Raji (cell line): ENCODE results near the gene MAOA.

Experiments used
- POLR2A ChIP-seq: IDR thresholded peaks from 2 replicates; pipeline ENCODE4 v1.6.1; 2011; ENCODE audit warnings: low read depth, low read length, control low read depth; ENCODE audit not compliant: insufficient read depth

Gene MAOA

DNA sequence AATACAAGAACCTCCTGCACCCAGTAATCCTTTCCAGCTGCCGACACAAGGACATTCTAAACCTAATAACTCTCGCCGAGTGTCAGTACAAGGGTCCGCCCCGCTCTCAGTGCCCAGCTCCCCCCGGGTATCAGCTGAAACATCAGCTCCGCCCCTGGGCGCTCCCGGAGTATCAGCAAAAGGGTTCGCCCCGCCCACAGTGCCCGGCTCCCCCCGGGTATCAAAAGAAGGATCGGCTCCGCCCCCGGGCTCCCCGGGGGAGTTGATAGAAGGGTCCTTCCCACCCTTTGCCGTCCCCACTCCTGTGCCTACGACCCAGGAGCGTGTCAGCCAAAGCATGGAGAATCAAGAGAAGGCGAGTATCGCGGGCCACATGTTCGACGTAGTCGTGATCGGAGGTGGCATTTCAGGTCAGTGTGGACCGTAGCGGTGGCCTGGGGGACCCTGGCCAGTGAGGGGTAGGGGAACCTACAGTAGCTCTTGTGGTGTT, at the start of gene MAOA:
Gene MAOA, plus strand, starts transcription at position 295 of the 490 bp plus-strand sequence. Its CDS starts 43 bp downstream, at position 338.
- no peak for TF ChIP-seq POLR2A

DNA sequence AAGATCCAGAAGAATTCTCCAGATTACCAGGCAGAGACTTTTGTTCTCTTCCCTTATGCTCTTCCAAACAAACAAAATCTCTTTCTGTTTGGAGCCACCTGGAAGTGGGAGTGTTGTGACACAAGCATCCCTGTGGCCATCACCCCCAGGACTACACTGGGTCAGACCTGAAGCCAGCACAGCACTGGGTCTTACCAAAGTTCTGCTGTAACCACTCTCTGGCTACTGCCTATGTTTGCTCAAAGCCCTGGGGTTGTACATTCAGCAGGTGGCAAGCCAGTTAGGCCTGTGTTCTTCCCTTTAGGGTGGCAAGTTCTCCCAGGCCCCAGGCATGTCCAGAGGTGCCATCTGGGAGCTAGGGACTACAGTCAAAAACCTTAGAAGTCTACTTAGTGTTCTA, 43.7 kb upstream of the MAOA start:
- TF ChIP-seq POLR2A = no peak

DNA sequence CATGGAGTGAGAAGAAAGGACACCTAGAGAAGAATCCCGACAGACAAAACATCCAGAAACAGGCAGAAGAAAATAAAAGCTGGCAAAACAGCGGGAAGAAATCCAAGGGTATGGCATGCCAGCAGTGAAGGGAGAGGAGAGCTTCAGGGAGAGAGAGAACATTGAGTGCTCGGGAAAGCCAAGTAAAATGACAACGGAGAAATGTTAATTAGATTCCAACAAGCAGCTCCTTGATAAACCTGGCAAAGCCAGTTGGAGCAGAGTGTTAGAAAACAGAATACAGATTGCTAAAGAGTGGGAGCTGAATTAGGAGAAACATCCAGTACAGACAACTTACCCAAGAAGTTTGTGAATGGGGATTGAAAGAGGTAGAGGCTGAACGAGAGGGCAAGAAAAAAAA, 40.4 kb upstream of the MAOA start:
- no peak for TF ChIP-seq POLR2A

DNA sequence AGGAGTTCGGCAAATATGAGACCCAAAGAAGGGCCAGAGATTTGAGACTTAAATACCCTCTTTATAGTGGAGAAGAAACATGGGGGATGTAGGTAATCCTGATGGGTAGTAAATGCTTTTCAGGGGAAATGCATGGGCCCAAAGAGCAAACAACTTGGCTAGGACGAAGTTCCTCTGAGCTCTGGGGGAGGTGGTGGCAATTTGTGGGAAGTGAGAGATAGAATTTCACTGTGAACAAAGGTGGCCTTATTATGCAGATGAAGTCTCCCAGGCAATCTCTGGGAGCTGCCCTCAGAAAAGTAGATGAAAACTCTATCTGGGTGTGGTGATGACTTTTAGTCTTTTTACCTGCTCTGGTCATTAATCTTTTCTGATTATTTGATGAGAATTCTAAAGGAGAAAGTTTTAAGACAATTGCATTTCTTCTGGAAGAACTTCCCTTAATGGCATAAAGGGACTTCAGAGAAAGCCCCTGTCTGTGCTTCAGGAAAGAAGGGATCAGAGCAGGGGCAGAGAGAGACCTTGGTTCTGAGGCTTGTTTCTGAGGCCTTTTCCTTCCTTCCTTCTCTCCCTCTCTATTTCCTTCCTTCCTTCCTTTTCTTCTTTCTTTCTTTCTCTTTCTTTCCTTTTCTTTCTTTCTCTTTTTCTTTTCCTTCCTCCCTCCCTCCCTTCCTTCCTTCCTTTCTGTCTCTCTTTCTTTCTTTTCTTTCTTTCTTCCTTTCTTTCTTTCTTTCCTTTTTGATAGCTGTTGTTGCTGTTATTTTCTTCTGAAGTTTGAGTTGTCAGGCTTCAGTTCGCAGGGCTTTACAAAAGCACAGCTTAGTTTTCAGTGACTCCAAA, 37.5 kb upstream of the MAOA start:
- TF ChIP-seq POLR2A = no peak

DNA sequence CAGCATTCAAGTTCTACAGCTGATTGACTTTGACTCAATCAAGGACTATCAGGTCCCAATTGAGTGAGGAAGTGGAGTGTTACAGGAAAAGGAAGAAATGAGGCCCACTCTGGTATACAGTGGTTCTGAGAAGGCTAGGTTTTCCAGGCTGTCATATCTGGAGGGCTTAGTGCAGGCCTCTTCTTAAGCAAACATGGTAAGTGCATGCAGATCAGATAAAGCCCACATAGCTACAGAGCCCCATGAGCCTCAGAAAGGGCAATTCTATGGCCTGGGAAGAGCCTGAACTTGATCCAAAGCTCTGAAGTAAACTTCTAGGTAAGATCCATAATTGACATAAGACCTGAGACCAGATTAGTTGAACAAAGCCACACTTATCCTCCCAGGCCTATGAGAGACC, 29.0 kb upstream of the MAOA start:
- TF ChIP-seq POLR2A = no peak

DNA sequence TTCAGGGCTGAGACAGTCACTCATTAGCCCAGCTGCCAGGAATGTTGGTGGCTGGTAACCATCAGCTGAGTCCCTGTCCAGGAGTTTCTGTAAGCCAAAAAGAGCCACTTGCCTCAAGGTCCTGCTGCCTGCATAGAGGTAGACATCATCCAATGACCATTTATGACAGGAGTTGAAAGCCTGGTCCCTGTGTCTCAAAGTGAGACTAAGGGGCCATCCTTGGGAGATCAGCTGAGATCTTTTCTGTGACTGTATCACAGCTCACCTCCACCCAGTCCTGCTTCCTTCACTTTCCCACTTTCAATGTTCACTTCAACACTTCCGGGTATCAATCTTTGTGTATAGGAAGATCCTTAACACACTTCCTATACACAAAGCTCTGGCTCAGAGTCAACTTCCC, 28.4 kb upstream of the MAOA start:
- TF ChIP-seq POLR2A = no peak

DNA sequence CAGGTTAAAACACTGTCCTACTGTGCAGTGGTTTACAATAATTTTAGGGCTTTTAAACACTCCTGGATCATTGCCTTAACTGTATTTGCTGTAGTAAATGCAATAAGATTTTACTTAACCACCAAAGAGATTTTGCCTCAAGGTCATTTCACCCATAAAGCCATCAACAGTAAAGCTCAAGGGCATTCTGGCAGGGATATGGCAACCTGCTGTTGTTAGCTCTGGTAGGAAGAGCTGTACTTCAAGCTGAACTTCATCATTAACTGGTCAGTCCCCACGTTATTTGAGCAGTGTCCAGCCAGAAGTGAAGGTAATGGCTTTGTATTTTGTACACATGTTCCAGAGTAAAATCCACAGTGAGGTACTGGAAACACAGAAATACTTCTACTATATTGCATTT, 26.9 kb upstream of the MAOA start:
- TF ChIP-seq POLR2A = no peak

DNA sequence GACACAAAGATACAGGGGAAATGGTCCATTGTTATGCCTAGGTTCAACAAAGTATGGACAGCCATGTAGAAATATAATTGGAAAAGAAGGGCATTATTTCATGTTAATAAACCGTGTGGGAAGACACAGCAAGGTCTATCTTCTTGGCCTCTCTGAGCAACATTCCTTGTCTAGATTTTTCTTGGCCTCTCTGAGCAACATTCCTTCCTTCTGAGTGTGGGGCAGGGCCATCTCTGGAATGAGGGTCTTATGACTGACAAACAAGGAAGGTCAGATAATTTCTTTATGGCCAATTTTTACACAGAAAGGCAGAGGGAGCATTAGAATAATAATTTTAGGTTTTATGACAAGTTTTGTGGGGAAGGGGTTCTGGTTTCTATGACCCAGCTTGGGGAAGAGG, 24.3 kb upstream of the MAOA start:
- no peak for TF ChIP-seq POLR2A

DNA sequence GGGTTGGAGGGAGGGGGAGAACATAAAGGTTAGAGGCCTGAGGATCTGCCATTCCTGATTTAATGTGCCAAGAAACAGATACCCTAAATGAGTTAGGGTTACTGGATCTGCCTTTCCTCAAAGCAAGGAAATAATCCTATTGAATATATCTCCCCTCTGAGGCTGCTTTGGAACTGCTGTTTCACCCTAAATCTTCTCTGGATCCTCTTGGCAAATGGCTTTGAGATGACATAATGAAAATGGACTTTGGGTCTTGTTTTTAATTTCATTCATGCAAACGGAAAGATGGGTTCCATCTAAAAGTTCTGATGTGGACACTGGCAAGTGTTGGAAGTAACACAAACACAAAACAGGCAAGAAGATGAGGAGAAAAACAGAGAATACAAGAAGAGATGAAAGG, 23.0 kb upstream of the MAOA start:
- no peak for TF ChIP-seq POLR2A

DNA sequence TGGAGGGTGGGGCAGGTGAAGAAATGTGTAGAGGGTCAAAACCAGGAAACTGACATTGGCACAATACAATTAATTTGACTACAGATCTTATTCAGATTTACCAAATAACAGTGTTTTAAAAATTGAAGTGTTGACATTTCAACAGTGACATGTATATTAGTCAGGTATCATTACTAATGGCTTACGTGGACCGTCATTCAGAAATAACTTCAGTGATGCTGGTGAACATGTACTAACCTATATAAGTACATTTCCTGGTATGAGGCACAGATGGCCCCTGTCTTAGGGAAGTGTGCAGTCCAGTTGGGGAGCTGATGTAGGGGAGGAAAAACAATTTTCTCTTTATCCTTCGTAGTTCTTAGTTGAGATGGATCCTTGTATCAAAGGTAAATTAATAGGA, 22.3 kb upstream of the MAOA start:
- TF ChIP-seq POLR2A = no peak

DNA sequence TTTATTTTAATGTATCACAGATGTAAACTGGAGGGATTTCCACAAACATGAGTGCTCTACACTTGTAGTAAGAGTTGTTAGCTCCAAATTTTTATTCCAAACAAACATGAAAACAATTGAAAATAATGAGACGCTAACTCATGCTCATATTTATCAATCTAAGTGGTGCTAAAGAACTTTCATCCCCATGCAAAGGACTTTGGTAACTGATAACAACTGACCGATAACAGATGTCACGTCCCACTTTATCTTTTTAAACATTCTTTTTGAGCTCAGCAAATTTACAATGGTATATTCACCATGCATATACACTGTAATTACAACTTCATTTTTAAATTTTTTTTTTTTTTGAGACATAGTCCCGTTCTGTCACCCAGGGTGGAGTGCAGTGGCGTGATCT, 15.6 kb upstream of the MAOA start:
- no peak for TF ChIP-seq POLR2A

DNA sequence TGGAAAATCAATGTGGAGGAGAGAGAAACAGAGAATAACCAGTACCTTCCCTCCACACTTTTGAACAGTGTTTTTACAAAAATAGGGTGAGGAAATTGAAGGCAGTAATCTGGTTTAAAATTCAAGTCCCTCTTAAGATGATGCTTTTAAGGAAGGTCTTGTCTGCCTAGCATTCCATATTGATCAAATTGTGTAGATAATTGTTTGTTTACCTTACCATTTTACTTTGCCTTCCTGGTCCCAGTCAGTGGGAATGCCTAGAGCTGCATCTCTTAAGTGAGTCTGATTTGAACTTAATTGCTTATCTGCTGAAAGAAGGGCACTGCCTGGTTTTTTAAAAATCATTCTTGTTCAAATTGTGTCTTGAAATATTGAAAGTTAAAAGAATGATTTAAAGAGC, 14.4 kb upstream of the MAOA start:
- TF ChIP-seq POLR2A = no peak

DNA sequence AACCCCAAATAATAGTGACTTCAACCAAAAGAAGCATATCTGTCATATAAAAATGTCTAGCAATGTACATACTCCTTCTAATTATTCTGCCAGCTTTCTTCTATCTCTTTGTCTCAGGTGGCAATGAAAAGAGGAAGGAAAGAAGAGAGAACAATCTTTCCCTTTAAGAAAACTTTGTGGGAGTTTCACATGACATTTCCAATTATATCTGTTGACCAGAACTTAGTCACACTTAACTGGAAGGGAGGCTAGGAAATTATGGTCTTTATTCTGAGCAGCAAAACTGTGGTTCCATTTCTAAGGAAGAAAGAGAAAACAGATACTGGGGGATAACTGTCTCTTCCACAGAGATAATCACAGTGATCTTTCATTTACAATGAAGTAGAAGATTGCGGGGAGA, 12.9 kb upstream of the MAOA start:
- TF ChIP-seq POLR2A = no peak

DNA sequence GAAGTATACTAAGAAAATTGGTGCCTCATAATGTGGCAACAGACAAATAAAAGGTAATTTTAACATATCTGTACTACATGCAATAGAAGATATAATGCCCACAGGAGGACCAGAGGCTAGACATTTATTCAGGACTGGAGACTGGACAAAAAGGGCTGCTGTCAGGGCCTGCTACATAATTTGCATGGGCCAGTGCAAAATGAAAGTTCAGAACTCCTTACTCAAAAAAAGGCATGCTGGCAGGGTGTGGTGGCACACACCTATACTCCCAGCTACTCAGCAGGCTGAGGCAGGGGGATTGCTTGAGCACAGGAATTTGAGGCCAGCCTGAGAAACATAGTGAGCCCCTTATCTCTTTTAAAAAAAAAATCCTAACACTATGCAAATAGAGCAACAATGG, 12.4 kb upstream of the MAOA start:
- no peak for TF ChIP-seq POLR2A

DNA sequence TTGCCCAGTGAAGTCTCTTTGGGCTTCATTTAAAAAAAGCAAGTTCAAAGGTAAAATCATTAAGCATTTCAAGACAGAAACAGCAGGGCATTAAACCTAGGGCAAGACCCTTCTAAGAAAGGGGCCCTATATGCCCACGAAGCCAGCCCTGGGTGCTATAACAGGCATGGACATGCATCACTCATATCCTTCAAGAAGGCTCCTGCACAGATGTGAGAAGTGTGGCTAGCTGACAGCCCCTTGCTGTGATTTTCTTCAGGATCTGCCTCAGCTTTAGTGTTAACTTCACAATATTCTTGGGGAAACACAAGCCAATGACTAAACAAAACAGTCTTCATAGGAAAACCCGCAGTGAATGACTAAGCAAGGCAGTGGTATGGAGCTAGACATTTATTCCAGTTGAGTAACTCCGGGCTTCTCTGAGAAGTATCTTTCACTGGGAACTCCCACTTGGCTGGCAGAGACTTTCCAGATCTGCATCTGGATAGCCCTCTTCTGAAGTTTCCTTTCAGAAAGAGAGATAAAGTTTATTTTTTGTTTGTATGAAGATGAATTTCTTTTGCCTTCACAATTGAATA, 11.9 kb upstream of the MAOA start:
- TF ChIP-seq POLR2A = no peak

DNA sequence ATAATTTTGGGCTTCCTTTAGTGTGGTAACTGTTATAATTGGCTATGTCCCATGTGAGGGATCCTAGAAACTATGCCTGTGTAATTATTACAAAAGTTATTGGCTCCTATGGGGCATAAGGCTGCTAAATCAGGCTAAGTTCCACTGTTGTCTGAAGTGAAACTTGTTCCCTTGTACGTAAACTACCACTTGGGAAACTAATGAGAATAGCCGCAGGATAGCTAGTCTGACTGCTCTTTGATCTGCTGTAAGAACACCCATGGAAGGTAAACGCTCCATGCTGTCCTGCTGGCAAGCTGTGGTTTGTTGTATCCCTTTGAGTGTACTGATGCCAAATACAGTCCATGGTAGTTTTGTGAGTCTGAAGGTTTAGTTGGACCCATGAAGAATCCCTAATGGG, 9.3 kb upstream of the MAOA start:
- TF ChIP-seq POLR2A = no peak
